Pulmonary artery endothelial cell (primary cell): ENCODE data around the gene CEBPA. TPM values are rescaled to one million over a fixed set of nuclear protein-coding genes. Genes with fewer than 3 reads are reported as not detected.
"Not testable (repeated sequence)": the region's sequence is repeated elsewhere in the genome, so short reads cannot be mapped to it uniquely, and the experiment has no call there.

Experiments
- DNase-seq: peaks from one replicate; pipeline ENCODE4 v3.0.0-alpha.2; 2011; ENCODE audit warnings: low read depth, low spot score
- total RNA-seq: library from RNA; depleted of rRNA; stranded (reverse); fragments of >200 nt; gene quantifications from 2 replicates; pipeline ENCODE4 v1.2.3, GENCODE V29; 2014

The CEBPA gene
- total RNA-seq, 1 donor from 2014 or later = 0.13 TPM

DNA sequence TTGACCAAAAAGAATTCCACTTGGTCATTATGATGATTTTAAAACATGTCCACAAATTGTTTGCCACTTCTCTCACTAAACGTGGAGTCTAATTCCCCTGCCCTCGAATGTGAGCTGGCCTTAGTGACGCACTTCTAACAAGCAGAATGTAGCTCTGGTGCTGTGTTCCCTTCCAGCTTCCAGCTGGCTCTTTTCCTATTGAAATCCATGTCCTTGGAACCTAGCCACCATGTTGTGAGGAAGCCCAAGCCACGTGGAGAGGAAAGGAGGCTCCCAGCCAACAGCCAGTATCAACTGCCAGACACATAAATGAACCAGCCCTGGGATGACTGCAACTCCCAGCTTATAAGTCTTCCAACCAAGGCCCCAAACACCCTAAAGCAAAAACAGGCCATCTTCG, 23.6 kb upstream of the CEBPA start:
- DNase-seq = no peak

DNA sequence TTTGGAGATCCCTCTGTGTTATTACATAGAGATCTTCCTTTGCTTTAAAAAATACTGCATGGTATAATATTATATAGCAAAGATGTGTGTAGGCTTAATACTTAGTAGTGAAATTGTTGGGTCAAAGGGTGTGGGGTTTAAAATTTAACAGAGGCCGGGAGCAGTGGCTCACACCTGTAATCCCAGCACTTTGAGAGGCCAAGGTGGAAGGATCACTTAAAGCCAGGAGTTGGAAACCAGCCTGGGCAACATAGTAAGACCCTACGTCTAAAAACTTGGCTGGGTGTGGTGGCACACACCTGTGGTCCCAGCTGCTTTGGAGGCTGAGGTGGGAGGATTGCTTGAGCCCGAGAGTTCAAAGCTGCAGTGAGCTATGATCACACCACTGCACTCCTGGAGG, 22.3 kb upstream of the CEBPA start:
- no peak for DNase-seq

- no peak for DNase-seq
Measured at GRCh38 chr19:33323093-33323820, 20.9 kb upstream of the CEBPA start.

- no peak for DNase-seq
Measured at GRCh38 chr19:33320636-33321035, 18.3 kb upstream of the CEBPA start.

- not testable (repeated sequence) for DNase-seq
Measured at GRCh38 chr19:33317991-33318390, 15.7 kb upstream of the CEBPA start.

GRCh38 chr19:33317517-33317916, 15.2 kb upstream of the CEBPA start:
- DNase-seq = no peak

- DNase-seq = no peak
Measured at GRCh38 chr19:33316541-33317264, 14.4 kb upstream of the CEBPA start.

DNA sequence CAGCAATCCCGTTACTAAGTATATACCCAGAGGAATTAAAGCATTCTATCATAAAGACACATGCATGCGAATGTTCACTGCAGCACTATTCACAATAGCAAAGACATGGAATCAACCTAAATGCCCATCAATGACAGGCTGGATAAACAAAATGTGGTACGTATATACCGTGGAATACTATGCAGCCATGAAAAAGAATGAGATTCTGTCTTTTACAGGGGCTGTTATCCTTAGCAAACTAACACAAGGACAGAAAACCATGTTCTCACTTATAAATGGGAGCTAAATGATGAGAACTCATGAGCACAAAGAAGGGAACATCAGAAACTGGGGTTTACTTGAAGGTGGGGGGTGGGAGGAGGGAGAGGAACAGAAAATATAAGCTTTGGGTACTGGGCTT, 10.5 kb upstream of the CEBPA start:
- not testable (repeated sequence) for DNase-seq

DNA sequence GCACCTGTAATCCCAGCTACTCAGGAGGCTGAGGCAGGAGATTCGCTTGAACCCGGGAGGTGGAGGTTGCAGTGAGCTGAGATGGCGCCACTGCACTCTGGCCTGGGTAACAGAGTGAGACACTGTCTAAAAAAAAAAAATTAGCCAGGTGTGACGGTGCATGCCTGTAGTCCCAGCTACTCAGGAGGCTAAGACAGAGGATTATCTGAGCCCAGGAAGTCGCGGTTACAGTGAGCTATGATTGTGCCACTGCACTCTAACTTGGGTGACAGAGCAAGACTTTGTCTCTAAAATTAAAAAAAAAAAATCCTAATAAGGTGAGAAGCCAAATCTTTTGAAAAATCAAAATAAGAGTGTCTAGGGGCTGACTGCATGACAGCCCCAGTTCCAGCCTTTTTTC, 9.7 kb upstream of the CEBPA start:
- DNase-seq = no peak

DNA sequence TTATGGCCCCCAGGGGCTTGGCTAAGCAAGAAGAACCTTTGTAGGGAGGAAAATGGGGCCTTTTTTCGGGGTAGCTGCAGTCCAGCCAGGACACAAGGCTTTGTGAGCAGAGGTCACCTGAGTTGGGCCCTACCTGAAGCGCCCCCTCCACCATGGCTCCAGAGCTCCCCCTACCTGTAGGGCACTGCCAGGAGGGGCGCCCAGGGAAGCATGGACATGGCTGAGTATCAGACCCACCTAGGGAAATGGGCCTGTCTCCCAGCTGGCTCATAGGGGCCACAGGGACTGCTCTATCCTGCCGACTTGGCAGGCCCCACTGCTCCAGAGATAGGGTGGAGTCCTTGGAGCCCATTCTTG, 9.0 kb upstream of the CEBPA start:
- no peak for DNase-seq

DNA sequence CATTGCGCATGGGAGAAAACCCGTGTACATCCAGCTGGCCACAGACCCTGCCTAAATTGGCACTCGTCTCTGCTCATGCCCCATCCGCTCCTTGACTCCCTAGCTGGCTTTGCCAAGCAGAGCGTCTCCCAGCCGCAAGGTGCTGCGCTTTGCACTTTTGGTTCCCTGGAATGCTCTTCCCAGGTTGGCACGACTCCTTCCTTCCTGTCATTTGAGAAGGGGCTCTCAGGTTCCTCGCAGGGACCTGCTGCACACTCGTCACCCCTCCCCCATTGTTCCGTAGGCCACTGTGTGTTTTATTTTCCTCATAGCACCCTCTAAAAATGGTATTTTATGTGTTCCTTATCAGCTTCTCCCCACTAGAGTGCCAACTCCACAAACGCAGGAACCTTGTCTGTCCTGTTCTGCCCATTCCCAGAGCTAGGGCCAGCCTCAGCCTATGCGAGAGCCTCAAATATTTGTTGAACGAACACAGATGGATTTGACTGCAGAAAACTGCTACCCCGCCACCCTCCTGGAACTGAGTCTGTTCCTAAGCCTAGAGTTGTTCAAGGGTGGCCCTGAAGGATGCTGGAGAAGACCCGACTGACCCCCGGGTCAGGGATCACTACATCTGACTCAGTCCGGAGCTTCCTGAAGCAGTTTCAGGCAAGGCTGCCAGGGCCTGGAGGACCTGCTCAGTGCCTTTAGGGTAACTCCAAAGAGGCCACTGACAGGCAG, 8.4 kb upstream of the CEBPA start:
- DNase-seq = no peak

DNA sequence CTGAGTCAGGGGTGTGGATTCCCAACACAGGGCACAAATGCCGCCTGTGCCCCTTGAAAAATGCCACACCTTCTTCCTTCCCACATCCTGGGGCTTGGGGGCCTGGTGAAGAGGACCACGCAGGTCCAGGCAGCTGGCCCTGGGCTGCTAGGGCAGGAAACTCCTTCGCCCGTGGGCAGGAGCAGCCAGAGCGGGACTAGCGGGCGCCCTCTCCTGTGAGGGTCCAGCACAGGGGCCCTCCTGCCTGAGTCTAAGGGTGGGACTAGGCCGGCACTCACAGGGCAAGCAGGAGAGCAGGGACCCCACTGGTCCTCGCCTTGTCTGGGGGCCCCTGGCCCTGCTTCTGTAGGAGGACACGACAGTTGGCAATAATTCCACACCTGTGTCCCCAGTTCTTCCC, 7.5 kb upstream of the CEBPA start:
- DNase-seq = no peak

DNA sequence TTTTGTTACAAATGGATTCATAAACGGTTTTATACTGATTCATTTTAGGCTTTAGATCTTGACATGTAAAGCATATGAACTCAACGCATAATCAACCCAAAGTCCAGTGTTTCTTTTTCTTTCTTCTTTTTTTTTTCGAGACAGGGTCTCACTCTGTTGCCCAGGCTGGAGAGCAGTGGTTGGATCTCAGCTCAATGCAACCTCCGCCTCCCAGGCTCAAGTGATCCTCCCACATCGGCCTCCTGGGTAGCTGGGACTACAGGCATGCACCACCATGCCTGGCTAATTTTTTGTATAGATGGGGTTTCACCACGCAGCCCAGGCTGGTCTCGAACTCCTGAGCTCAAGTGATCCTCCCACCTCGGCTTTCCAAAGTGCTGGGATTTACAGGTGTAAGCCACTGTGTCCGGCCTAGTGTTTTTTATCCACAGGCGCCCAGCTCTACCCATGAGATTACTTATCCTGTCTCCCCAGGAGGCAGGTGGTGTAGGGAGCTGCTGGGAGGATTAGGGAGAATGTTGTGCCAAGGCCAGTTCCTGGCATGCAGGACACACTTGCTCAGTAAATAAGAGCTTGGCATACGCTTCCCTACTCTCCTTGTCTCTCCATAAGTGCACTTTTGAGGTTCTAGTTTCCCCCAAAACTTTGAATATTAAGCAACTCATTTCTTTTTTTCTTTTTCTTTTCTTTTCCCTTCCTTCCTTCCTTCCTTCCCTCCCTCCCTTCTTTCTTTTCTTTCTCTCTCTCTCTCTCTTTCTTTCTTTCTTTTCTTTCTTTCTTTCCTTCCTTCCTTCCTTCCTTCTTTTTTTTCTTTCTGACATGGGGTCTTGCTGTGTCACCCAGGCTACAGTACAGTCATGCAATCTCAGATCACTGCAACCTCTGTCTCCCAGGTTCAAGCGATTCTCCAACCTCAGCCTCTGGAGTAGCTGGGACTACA, 4.8 kb upstream of the CEBPA start:
- no peak for DNase-seq

- DNase-seq = no peak
Measured at GRCh38 chr19:33306191-33306590, 3.9 kb upstream of the CEBPA start.

DNA sequence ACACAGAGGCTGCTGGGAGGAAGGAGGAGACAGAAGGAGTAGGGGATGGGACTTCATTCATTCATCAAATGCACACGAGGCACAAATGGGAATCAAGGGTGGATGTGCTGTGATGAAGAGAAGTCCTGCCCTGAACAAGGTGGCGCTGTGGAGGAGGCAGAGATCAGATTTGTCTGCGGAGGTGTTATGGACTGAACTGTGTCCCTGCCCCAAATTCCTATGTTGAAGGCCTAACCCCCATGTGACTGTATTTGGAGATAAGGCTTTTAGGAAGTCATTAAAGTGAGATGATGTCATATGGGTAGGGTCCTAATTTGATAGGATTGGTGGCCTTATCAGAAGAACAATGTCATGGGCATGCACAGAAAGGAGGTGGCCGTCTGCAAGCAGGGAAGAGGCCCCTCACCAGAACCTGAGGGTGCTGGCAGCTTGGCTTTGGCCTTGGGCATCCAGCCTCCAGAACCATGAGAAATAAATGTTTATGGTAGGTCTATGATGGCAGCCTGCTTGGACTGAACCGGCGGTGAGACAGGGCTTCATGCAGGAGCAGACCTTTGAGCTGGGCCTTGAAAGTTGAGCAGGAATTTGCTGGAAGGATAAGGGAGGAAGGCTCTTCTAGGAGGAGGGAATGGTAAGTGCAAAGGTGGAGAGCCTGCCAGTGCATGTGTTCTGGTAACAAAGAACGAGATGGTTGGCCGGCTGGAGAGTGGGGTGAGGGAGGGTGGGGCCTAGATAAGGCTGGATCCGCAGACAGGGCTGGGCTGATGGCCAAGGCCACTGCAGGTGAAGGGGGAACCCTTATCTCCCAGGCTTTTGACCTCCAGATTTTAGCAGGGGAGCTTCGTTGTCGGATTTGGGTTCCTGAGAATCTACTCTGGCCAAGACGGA, 2.7 kb upstream of the CEBPA start:
- DNase-seq = no peak

DNA sequence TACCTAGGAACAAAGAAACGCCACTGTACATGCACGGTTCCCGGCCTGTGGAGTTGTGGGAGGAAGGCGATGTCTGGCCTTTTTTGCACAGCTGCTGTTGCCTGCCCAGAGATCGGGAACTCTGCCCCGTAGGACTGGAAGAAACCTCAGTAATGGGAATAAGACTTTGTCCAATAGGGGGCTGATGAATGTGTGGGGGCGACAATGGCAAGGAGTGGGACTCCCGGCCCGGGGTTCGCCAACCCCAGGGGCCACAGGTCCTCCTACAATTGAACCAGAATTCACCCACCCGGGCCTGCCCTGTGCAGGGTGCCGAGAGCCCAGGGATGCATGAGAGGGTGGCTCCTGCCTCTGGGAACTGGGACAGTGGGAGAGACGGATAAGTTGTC, 2.0 kb upstream of the CEBPA start:
- no peak for DNase-seq

GRCh38 chr19:33303791-33304345, 1.5 kb upstream of the CEBPA start:
- no peak for DNase-seq

DNA sequence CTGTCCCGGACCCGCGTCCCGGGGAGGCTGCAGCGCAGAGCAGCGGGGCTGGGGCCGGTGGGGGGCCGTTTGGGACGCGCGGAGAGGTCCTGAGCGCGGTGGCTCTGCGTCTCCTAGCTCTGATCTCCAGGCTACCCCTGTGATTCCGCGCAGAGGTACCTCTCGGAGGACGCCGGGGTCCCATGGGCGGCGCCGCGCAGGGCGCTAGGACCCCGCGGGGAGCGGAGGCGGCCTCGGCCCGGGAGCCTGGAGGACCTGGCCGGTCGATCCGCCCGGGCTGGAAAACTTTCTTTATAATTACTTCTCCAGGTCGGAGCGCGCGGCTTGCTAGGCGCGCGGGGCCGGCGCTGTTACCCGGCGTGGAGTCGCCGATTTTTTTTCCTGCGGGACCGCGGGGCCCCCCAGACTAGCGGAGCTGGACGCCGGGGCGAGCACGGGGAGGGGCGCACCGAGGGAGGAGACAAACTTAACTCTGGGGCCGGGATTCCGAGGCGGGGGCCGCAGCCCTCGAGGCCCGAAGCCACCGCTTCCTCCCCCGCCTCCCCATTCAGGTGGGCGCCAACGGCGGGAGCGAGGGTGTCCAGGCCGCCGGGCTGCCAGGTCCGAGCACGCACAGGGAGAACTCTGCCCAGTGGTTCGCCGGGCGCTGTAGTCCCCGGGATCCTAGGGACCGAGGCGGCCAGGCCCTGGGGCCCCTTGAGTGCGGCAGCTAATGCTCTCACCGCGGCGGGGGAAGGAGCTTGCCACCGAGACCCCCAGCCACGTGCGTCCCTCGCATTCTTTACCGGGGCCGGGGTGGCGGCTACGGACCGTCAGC, 848 bp upstream of the CEBPA start:
- no peak for DNase-seq

GRCh38 chr19:33301900-33302174, 497 bp downstream of the CEBPA start:
- no peak for DNase-seq
